NOMO-1 treated with DMSO at 0.1 percent for 48 hours (cell line): Measurements from ENCODE around the gene LRWD1.
"Not testable (repeated sequence)": the region's sequence is repeated elsewhere in the genome, so short reads cannot be mapped to it uniquely, and the experiment has no call there.

Source experiments
- DNase-seq: peaks from one replicate; lab custom pipeline; 2025; ENCODE audit not compliant: unreplicated experiment; lab: John Stamatoyannopoulos, UW

Gene LRWD1

GRCh38 chr7:102494026-102494425 is 29.2 kb downstream of the LRWD1 start:
- DNase-seq: not testable (repeated sequence)

GRCh38 chr7:102494473-102495149 is 29.8 kb downstream of the LRWD1 start:
- not testable (repeated sequence) for DNase-seq

GRCh38 chr7:102496861-102497260 is 32.1 kb downstream of the LRWD1 start:
- not testable (repeated sequence) for DNase-seq

- not testable (repeated sequence) for DNase-seq
These were observed 32.5 kb downstream of the LRWD1 start for GRCh38 chr7:102497308-102497707.

- not testable (repeated sequence) for DNase-seq
These were observed 33.5 kb downstream of the LRWD1 start for GRCh38 chr7:102498321-102498720.

- DNase-seq: not testable (repeated sequence)
These were observed 38.4 kb downstream of the LRWD1 start for GRCh38 chr7:102503141-102503540.

GRCh38 chr7:102505298-102506185 is 40.8 kb downstream of the LRWD1 start:
- not testable (repeated sequence) for DNase-seq

- not testable (repeated sequence) for DNase-seq
These were observed 42.8 kb downstream of the LRWD1 start for GRCh38 chr7:102507410-102508088.

- not testable (repeated sequence) for DNase-seq
These were observed 45.8 kb downstream of the LRWD1 start for GRCh38 chr7:102510575-102510974.

- not testable (repeated sequence) for DNase-seq
These were observed 47.2 kb downstream of the LRWD1 start for GRCh38 chr7:102511860-102512522.

- DNase-seq: not testable (repeated sequence)
These were observed 47.9 kb downstream of the LRWD1 start for GRCh38 chr7:102512642-102513221.

GRCh38 chr7:102514881-102515721 is 50.3 kb downstream of the LRWD1 start:
- not testable (repeated sequence) for DNase-seq

GRCh38 chr7:102515889-102516288 is 51.1 kb downstream of the LRWD1 start:
- not testable (repeated sequence) for DNase-seq

GRCh38 chr7:102516951-102517350 is 52.2 kb downstream of the LRWD1 start:
- not testable (repeated sequence) for DNase-seq

- DNase-seq: not testable (repeated sequence)
These were observed 52.9 kb downstream of the LRWD1 start, which contains the start of gene RASA4B for GRCh38 chr7:102517550-102518147. TSS of gene RASA4B (minus strand) at chr7:102517777. CDS start at chr7:102517710, 67 bp downstream.

GRCh38 chr7:102520797-102521196 is 56.0 kb downstream of the LRWD1 start:
- not testable (repeated sequence) for DNase-seq
